ENCODE results near the gene ACVR1.
"Not testable (repeated sequence)": the region's sequence is repeated elsewhere in the genome, so short reads cannot be mapped to it uniquely, and the experiment has no call there.

GRCh38 chr2:157884533-157884932 lies 8.4 kb upstream of the ACVR1 start:
- TF ChIP-seq CTCF (IDR thresholded peaks at IDR 0.05; ENCODE audit: borderline replicate concordance, extremely low read depth, low read length, poor library complexity, severe bottlenecking); EZH2 (IDR thresholded peaks at IDR 0.05; ENCODE audit: borderline replicate concordance, low read depth, low read length, severe bottlenecking): not testable (repeated sequence)
